GM20431 (cell line): ENCODE results near the gene SIRT4.

Source experiments
- in situ Hi-C: fragments of 300-500 bp; cut with MseI, MboI; formaldehyde crosslinking; loops from one replicate; pipeline ENCODE4 v1.15.0; 2020; ENCODE audit warnings: low sequenced_read_pairs; ENCODE audit not compliant: unreplicated experiment

The SIRT4 gene

GRCh38 chr12:120361506-120362208, 59.5 kb downstream of the SIRT4 start:
- in situ Hi-C loops: no loop called here
